Activated CD8-positive, alpha-beta T cell treated with anti-CD3 and anti-CD28 coated beads, Interleukin-2, amount 10 ng/mL, durations not matched to agents 7 days and 5 days (primary cell): Measurements from ENCODE around the gene FOXC2. TPM values are rescaled to one million over a fixed set of nuclear protein-coding genes. Genes with fewer than 3 reads are reported as not detected.

Experiments used
- total RNA-seq, 2 experiments: library from RNA; stranded (reverse); gene quantifications; one replicate each; pipeline ENCODE4 v1.2.3, GENCODE V29; 2021

Gene FOXC2
- total RNA-seq, 2 experiments from 2014 or later = not detected

Other genes with a start within 250 kb of the FOXC2 start
- not detected for gene FOXF1, start 56.3 kb upstream of the FOXC2 start, total RNA-seq
- 10 to 100 TPM; 22.8 to 25.9 TPM for gene MTHFSD, start 11.6 kb upstream of the FOXC2 start, total RNA-seq
- not detected for gene FOXL1, start 11.7 kb downstream of the FOXC2 start, total RNA-seq